ENCODE results near the gene RPP21.

RPP21 gene

DNA sequence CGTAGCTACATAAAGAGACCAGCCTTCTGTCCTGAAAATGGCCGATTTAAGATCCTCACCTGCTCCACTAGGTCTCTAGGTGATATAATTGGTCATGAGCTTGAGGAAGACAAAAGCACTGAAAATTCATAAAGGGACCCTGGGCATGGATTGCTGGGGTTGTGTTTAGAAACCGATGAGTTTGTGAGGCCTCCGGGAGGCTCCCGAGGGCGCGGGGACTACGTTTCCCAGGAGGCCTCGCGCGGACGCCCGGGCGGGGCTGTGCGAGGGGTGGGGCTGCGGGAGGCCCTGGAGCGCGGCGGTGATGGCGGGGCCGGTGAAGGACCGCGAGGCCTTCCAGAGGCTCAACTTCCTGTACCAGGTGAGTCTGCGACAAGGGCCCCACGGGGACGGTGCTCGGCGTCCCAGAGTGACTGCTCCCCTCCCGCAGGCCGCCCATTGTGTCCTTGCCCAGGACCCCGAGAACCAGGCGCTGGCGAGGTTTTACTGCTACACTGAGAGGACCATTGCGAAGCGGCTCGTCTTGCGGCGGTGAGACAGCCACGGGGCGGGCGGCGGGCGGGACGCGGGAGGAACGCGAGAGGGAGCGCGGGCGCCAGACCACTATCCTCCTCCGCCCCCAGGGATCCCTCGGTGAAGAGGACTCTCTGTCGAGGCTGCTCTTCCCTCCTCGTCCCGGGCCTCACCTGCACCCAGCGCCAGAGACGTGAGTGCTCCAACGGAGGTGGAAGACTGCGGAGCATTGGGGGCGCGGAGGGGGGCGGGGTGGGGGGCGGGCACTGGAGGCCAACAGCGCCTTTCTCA lies at the start of gene RPP21:
RPP21 (plus strand) TSS at position 289 of the 804 bp plus-strand sequence; CDS start at position 305, 16 bp downstream.
- peak; percentile 81 for DNase-seq (ENCODE audit: low read depth)

- no peak for DNase-seq (ENCODE audit: low read depth)
Measured at GRCh38 chr6:30295837-30296236, 49.1 kb upstream of the RPP21 start.

DNA sequence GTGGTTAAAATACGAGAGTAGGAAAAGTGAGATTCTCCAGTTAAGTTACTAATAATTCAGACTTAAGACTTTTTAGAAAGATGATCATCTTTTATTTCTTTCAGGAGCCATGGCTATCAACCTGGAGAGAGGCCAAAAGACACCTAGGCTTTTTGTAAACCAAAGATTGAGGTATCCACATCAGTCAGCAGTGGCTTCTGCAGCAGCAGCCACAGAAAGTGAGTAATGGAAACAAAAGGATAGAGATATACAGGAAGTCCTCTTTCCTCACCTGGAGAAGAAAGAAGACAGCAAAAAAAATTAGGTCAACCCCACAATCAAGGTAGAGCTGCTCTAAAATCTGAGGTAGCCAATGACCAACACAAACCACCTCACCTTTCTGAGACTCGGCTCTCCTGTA lies 41.0 kb upstream of the RPP21 start:
- no peak for DNase-seq (ENCODE audit: low read depth)

GRCh38 chr6:30311101-30311500 lies 33.9 kb upstream of the RPP21 start:
- no peak for DNase-seq (ENCODE audit: low read depth)

- no peak for DNase-seq (ENCODE audit: low read depth)
Measured at GRCh38 chr6:30311671-30312070, 33.3 kb upstream of the RPP21 start.

DNA sequence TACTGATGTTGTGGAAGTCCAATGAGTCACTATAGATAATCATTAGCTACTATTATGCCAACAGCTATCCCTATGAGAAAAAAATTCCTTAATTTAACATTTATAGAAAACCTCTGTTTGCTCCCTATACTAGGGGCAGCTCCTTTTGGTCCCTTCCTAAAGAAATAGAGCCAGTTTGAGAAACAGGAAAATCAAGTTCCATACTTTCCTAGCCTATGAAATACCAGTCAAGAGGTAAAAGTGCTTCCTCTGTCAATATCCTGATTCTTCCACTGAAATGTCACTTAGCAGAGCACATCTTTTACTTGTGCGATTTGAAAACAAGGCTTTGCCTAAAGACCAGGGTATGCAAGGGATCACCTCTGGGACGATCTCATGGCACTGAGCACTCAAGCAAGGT lies 32.7 kb upstream of the RPP21 start:
- DNase-seq (ENCODE audit: low read depth), result no peak

DNA sequence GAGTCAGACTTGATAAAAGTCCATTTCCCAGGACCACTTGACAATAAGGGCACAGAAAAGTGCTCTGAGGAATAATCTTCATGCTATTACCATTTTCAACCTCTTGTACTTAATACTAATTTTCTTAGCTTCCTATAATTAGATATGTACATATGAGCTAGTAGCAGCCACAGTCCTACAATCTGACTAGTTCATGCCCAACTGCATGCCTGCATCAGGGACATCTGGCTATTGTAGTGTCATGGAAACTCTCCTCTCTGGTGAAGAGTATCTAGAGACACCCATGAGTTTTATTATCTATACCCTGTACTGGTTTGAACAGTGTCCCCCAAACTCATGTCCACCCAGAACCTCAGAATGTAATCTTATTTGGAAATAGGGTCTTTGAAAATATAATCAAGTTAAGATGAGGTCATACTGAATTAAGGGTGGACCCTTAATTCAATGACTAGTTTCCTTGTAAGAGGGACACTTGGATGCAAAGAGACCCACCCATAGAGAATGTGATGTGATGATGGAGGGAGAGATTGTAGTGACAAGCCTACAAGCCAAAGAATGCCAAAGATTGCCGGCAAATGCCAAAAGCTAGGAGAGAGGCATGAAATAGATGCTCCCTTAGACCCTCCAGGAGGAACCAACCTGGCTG lies 32.2 kb upstream of the RPP21 start:
- DNase-seq (ENCODE audit: low read depth), result no peak

DNA sequence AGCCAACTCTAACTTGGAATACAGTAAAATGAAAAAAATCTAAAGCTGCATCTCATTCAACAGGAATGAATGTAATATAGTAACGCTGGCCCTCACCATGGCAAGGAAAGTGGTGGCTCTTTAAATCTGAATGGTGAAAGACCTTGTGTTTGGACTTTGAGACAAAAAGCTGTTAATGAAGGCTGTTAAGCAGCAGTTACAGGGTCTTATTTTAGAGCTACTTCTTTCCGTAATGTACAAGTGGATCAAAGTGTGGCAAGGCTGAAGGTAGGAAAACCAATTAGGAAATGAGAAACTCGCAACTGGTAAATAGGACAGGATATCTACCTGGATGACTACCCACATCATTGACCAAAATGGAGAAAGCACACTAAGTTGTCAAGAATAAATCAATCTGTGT lies 29.8 kb upstream of the RPP21 start:
- no peak for DNase-seq (ENCODE audit: low read depth)

DNA sequence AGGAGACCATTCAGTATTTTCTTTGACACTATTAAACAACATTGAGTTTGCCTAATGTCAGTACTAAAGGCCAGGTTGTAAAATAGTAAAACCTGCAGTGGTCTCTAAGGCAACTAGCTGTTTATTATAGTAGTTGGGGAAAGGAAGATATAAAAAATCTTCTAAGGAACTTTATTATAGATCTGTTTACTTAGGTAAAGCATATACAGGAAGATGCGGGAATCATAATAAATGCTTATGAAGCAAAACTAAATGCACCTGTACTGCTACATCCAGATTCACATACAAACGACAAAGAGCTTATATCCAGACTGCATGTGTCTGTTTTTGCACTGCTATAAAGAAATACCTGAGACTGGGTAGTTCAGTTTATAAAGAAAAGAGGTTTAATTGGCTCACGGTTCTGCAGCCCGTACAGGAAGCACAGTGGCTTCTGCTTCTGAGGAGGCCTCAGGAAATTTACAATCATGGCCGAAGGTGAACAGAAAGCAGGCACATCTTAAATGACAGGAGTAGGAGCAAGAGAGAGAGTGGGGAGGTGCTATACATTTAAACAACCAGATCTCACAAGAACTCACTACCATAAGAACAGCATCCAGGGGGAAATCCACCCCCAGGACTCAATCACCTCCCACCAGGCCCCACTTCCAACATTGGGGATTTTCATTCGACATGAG lies 26.9 kb upstream of the RPP21 start:
- DNase-seq (ENCODE audit: low read depth), result no peak

DNA sequence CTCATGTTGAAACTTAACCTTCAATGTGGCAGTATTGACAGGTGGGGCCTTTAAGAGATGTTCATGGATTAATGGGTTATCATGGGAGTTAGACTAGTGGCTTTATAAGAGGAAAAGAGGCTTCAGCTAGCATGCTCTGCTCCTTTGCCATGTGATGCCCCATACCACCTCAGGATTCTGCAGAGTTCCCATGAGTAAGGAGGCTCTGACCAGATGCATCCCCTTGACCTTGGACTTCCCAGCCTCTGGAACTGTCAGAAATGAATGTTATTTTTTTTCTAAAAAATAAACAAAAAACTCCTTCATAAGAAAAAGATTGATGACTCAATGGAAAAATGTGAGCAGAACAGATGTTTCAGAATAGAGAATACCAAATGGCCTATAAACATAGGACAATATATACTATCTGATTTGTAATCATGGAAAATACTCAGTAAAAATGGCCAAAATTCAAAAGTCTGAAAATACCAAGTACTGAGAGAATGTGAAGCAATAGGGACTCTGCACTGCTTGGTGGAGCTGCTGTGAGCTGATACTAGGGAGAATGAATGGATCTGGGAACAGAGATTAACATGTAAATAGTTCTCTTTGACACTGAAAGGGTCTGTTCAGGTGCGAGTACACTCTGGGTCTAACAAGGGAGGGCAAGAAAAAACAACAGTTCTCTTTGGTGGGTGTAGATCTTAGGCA lies 25.7 kb upstream of the RPP21 start:
- DNase-seq (ENCODE audit: low read depth), result no peak

- DNase-seq (ENCODE audit: low read depth), result no peak
Measured at GRCh38 chr6:30321692-30322388, 23.1 kb upstream of the RPP21 start.

GRCh38 chr6:30322527-30323501 lies 22.1 kb upstream of the RPP21 start:
- no peak for DNase-seq (ENCODE audit: low read depth)

DNA sequence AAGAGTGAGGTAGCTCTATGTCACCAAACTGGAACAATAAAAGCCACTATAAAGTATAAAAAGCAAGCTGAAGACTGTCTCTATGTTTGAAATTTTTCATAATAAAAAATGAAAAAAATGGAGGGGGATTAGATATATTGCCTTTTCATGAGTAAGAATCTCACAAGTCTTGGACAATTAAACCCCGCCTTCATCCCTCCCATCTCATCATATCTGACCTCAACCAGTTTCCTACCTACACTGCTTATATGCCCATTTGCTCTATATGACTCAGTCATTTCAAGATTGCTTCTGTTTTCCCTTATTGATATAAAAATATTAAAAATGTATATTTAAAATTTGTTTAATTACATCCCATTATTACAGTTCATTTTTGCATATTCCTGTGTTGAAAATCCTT lies 21.1 kb upstream of the RPP21 start:
- DNase-seq (ENCODE audit: low read depth), result no peak

GRCh38 chr6:30325150-30325872 lies 19.6 kb upstream of the RPP21 start:
- DNase-seq (ENCODE audit: low read depth), result peak; percentile 64

GRCh38 chr6:30325873-30326525 lies 19.0 kb upstream of the RPP21 start:
- DNase-seq (ENCODE audit: low read depth), result peak; percentile 53

DNA sequence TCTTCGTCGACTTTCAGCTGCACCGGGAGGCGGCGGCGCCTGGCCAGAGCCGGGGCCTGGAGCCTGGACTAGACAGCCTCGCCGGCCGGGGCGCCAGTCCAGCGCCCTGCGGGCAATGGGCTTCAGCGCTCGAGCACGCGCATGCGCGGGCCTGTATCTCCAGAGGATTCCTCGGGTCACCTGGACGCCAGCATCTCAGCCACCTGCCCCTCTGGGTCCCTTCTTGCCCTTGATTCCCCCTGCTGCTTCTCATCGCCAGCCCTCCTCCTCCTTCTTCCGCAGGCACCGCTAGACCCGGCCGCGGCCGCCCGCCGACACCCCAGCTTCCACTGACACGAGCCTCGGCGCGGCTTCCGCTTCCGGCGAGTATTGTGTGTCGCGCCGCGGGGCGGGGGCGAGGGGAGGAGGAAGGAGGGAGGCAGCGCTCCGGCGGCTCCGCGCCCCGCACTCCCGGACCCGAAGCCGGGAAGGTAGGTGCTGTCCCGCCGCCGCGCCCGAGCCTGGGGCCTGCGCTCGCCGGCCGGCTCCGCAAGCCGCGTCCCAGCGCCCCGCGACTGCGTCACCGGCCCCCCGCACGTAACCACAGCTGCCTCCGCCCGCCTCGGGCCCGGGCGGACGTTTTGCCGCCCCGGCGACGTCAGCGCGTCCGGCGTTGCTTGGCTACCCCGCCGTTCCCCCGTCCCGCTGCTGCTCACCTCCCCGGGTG lies 18.3 kb upstream of the RPP21 start, which contains the start of gene TRIM39:
TRIM39 (plus strand) TSS at position 402 of the 706 bp plus-strand sequence. CDS start 2,391 bp downstream, outside the sequence.
- DNase-seq (ENCODE audit: low read depth), result peak; percentile 80

DNA sequence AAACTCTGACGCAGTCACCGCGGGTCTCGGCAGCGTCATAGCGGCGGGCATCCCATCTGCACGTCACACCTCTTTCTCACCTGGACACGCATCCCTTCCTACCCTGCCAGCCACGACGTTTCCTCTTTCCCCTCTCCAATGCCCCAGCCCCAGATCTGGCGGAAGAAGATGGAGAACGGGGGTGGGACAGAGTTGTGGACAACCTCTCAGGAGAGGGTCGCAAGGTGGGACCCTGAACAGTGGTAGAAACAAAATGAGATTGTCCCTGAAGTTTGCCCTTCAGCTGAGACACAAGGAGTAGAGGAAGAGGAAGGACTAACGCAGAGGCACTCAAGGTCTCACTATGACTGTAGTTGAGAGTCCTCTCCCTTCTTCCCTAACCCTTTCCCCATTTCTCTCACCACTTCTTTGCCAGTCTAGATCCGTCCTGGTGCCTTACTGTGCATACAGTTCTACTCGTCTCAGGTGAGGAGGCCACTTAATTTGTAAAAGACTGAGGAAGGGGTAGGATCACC lies 17.7 kb upstream of the RPP21 start:
- DNase-seq (ENCODE audit: low read depth), result no peak

DNA sequence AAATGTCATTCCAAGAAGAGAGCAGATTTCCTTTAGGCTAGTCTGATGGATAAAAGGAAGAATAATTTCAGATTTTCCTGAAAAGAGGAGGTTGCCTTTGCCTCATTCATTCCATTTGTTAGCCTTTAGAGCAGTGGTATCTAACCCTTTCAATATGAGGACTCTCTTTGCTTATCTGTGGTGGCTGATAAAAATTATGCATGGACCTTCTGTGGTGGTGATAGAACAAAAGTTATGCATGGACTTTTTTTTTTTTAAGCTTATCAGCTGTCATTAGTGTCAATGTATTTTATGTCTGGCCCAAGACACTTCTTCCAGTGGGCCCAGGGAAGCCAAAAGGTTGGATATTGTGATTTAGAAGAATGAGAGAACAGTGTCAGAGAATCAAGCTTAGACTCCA lies 16.6 kb upstream of the RPP21 start:
- DNase-seq (ENCODE audit: low read depth), result no peak

Measured in activated T-helper 1 cell treated with Interleukin-2 at 50 U/mL for 16 hours (primary cell).